ENCODE results near the gene GPR35.

GPR35 gene

DNA sequence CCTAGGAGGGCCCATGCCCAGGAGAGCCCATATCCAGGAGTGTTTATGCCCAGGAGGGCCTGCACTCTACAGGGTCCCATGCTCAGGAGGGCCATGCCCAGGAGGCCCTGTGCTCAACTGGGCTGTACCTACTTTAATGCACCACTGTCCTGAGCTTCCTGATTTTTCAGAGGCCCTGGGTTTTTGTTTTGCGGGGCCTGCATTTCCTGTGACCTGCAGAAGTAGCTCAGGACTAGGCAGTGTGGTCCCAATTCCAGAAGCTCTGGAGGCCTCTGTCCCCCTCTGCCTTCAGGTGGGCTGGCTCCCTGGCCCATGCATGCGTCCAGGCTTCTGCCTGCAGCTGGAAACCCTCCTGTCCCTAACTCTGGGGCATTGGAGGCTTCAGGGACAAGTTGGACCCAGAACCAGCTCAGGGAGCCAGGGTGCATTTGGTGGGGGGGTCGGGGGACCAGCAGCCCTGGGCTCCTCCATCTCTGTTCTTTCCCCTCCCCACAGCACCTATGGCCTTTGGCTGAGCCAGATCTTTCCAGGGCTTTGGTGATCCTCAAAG, 10.8 kb downstream of the GPR35 start:
- Histone ChIP-seq H3K79me2 (ENCODE audit: insufficient read depth, low read length) (no peaks in the 10 kb centered on the region), H3K4me1 (ENCODE audit: insufficient read depth, low read length, severe bottlenecking) (no peaks in the 10 kb centered on the region), H3K9ac (ENCODE audit: low read length) (no peak overlapping the region), H4K20me1 (ENCODE audit: insufficient read depth, low read length) (no peaks in the 10 kb centered on the region), H3F3A (ENCODE audit: insufficient read depth, low read length) (no peaks in the 10 kb centered on the region), H3K27me3 (ENCODE audit: insufficient read depth, low read length) (no peaks in the 10 kb centered on the region), H2AFZ (ENCODE audit: low read length) (no peak overlapping the region), H3K9me2 (ENCODE audit: low read depth, low read length) (no peaks in the 10 kb centered on the region), H3K9me3 (ENCODE audit: low read length) (no peaks in the 10 kb centered on the region), H3K4me2 (ENCODE audit: low read length) (no peak overlapping the region), H3K36me3 (ENCODE audit: insufficient read depth, low read length) (no peaks in the 10 kb centered on the region), H3K4me3 (ENCODE audit: low read depth, low read length, poor library complexity, severe bottlenecking) (no peak overlapping the region), H3K27ac (ENCODE audit: low read depth, low read length, poor library complexity, severe bottlenecking) (no peak overlapping the region)
- TF ChIP-seq, protein P1, sequence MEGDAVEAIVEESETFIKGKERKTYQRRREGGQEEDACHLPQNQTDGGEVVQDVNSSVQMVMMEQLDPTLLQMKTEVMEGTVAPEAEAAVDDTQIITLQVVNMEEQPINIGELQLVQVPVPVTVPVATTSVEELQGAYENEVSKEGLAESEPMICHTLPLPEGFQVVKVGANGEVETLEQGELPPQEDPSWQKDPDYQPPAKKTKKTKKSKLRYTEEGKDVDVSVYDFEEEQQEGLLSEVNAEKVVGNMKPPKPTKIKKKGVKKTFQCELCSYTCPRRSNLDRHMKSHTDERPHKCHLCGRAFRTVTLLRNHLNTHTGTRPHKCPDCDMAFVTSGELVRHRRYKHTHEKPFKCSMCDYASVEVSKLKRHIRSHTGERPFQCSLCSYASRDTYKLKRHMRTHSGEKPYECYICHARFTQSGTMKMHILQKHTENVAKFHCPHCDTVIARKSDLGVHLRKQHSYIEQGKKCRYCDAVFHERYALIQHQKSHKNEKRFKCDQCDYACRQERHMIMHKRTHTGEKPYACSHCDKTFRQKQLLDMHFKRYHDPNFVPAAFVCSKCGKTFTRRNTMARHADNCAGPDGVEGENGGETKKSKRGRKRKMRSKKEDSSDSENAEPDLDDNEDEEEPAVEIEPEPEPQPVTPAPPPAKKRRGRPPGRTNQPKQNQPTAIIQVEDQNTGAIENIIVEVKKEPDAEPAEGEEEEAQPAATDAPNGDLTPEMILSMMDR (IDR thresholded peaks at IDR 0.05; ENCODE audit: low read length), result no peak
- no peak for TF ChIP-seq EZH2 (IDR thresholded peaks at IDR 0.05; ENCODE audit: borderline replicate concordance, low read length)

DNA sequence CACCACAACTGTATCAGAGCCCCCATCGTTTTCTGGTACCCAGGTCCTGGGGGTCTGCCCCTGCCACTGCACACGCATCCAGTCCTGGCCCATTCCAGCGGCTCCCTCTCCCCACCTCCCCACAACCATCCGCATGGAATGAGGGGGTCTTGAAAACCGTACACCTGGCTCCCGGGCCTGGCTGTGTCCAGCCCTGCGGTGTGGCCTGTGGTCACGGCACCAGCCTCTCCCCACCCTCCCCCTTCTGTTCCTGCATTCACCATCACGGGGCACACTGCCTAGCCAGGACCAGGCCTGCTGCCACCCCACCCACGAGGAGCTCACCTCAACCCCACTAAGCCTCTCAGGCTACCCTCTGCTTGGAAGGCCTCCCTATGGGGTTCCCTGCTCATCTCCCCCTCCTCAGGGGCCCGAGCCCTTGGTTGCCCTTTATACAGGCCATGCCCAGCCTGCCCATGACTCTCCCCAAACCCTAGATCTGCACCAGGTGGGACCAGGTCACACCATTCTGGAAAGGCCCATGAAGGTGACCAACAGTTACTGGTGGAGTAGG, 11.4 kb downstream of the GPR35 start:
- no peaks in the 10 kb centered on the region for H3K4me1 ChIP-seq (ENCODE audit: insufficient read depth, low read length, severe bottlenecking)
- H3K79me2 ChIP-seq (ENCODE audit: insufficient read depth, low read length), result no peaks in the 10 kb centered on the region
- no peak overlapping the region for H2AFZ ChIP-seq (ENCODE audit: low read length)
- H3K4me3 ChIP-seq (ENCODE audit: low read depth, low read length, poor library complexity, severe bottlenecking), result no peak overlapping the region
- H3K27ac ChIP-seq (ENCODE audit: low read depth, low read length, poor library complexity, severe bottlenecking), result no peak overlapping the region
- no peaks in the 10 kb centered on the region for H3K9me2 ChIP-seq (ENCODE audit: low read depth, low read length)
- no peaks in the 10 kb centered on the region for H4K20me1 ChIP-seq (ENCODE audit: insufficient read depth, low read length)
- no peak overlapping the region for H3K9ac ChIP-seq (ENCODE audit: low read length)
- H3K36me3 ChIP-seq (ENCODE audit: insufficient read depth, low read length), result no peaks in the 10 kb centered on the region
- no peak overlapping the region for H3K4me2 ChIP-seq (ENCODE audit: low read length)
- no peaks in the 10 kb centered on the region for H3K9me3 ChIP-seq (ENCODE audit: low read length)
- H3F3A ChIP-seq (ENCODE audit: insufficient read depth, low read length), result no peaks in the 10 kb centered on the region
- TF ChIP-seq, protein P1 (IDR thresholded peaks at IDR 0.05; ENCODE audit: low read length), result no peak
- TF ChIP-seq EZH2 (IDR thresholded peaks at IDR 0.05; ENCODE audit: borderline replicate concordance, low read length), result no peak
- H3K27me3 ChIP-seq (ENCODE audit: insufficient read depth, low read length), result no peaks in the 10 kb centered on the region

DNA sequence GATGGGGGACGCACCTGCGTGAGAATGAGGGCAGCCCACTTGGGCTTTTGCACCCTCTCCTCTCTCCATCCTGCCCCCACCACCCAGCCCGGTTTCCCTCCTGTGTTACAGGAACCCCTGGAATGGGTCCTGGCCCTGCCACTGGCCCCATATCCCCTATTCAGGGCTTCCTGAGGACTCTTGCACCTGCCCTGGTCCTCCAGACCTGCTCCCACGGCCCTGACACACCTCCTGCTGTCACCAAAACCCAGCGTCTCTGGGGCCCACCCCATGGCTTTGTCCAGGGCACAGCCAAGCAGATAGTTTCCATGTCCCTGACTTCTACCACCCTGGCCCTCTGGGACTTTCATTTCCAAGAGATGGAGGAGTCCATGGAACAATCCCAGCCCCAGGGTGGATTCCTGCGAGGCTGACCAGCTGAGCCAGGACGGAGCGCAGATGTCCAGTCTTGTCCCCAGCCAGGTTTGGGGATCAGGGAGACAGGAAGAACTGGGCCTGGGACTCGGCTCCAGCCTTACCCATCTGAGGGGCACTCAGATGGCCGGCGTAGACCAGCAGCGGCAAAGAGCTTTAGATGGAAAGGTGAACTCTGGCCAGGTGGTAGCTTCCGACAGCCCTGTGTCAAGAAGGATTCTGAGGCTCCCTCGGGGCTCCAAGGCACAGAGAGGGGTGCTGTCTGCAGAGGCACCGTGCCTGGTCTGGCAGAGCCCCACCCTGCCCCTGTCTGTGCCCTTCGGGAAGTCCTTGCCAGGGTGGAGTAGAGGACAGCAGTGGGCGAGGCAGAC, 12.0 kb downstream of the GPR35 start:
- Histone ChIP-seq H3K4me2 (ENCODE audit: low read length) (no peak overlapping the region), H4K20me1 (ENCODE audit: insufficient read depth, low read length) (no peaks in the 10 kb centered on the region), H2AFZ (ENCODE audit: low read length) (no peak overlapping the region), H3K79me2 (ENCODE audit: insufficient read depth, low read length) (no peaks in the 10 kb centered on the region), H3K4me1 (ENCODE audit: insufficient read depth, low read length, severe bottlenecking) (no peaks in the 10 kb centered on the region), H3K27ac (ENCODE audit: low read depth, low read length, poor library complexity, severe bottlenecking) (no peak overlapping the region), H3K4me3 (ENCODE audit: low read depth, low read length, poor library complexity, severe bottlenecking) (no peak overlapping the region), H3K36me3 (ENCODE audit: insufficient read depth, low read length) (no peaks in the 10 kb centered on the region), H3K9ac (ENCODE audit: low read length) (no peak overlapping the region), H3F3A (ENCODE audit: insufficient read depth, low read length) (no peaks in the 10 kb centered on the region), H3K27me3 (ENCODE audit: insufficient read depth, low read length) (no peaks in the 10 kb centered on the region), H3K9me2 (ENCODE audit: low read depth, low read length) (no peaks in the 10 kb centered on the region), H3K9me3 (ENCODE audit: low read length) (no peaks in the 10 kb centered on the region)
- no peak for TF ChIP-seq EZH2 (IDR thresholded peaks at IDR 0.05; ENCODE audit: borderline replicate concordance, low read length)
- TF ChIP-seq, protein P1 (IDR thresholded peaks at IDR 0.05; ENCODE audit: low read length), result no peak
